Measurements from ENCODE around the gene MTHFD2. TPM values are rescaled to one million over a fixed set of nuclear protein-coding genes. Genes with fewer than 3 reads are reported as not detected.

The MTHFD2 gene
- total RNA-seq, 1 donor, result 268 TPM

DNA sequence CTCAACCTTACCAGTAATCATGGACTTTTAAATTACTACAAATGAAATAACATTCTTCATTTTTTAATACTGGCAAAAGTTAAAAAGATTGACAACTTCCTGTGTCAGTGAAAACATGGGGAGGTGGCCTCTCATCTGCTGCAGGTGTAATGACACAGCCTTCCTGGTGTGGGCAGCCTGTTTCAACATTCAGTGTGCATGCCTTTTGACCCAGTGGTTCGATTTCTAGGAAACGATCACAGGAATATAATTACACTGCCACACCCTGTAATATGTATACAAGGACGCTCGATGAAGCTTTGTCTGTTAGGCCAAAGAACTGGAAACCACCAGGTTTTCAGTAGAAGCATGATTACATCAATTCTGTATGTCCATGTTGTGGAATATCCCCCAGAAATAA, 68.7 kb downstream of the MTHFD2 start:
- no peaks in the 10 kb centered on the region for H3K36me3 ChIP-seq (ENCODE audit: insufficient read depth, low read length)
- H3K27ac ChIP-seq (ENCODE audit: low read depth, low read length), result no peak overlapping the region
- no peak overlapping the region for H3K4me3 ChIP-seq (ENCODE audit: insufficient read depth, low read length)
- H4K20me1 ChIP-seq (ENCODE audit: insufficient read depth, low read length), result no peaks in the 10 kb centered on the region
- H2AFZ ChIP-seq (ENCODE audit: low read length), result no peak overlapping the region
- H3K4me2 ChIP-seq (ENCODE audit: insufficient read depth, low read length), result no peak overlapping the region
- H3K27me3 ChIP-seq (ENCODE audit: insufficient read depth, low read length), result no peaks in the 10 kb centered on the region
- no peak for DNase-seq (ENCODE audit: insufficient read length, low spot score, missing footprints)
- no peaks in the 10 kb centered on the region for H3K79me2 ChIP-seq (ENCODE audit: insufficient read depth, low read length)
- no peaks in the 10 kb centered on the region for H3K4me1 ChIP-seq (ENCODE audit: insufficient read depth, low read length)
- no peaks in the 10 kb centered on the region for H3K9me3 ChIP-seq (ENCODE audit: low read depth, low read length)
- TF ChIP-seq, protein P1, sequence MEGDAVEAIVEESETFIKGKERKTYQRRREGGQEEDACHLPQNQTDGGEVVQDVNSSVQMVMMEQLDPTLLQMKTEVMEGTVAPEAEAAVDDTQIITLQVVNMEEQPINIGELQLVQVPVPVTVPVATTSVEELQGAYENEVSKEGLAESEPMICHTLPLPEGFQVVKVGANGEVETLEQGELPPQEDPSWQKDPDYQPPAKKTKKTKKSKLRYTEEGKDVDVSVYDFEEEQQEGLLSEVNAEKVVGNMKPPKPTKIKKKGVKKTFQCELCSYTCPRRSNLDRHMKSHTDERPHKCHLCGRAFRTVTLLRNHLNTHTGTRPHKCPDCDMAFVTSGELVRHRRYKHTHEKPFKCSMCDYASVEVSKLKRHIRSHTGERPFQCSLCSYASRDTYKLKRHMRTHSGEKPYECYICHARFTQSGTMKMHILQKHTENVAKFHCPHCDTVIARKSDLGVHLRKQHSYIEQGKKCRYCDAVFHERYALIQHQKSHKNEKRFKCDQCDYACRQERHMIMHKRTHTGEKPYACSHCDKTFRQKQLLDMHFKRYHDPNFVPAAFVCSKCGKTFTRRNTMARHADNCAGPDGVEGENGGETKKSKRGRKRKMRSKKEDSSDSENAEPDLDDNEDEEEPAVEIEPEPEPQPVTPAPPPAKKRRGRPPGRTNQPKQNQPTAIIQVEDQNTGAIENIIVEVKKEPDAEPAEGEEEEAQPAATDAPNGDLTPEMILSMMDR (IDR thresholded peaks at IDR 0.05; ENCODE audit: extremely low read depth, low read depth, low read length), result no peak

Other genes with a start within 250 kb of the MTHFD2 start
- gene TET3, start 213.7 kb upstream of the MTHFD2 start, total RNA-seq, result 4.7 and 8.0 TPM in 2 replicates
- gene BOLA3, start 50.7 kb upstream of the MTHFD2 start, total RNA-seq, result 17.4 and 17.7 TPM in 2 replicates
- gene MOB1A, start 19.7 kb upstream of the MTHFD2 start, total RNA-seq, result 122 and 133 TPM in 2 replicates
- gene SLC4A5, start 144.8 kb downstream of the MTHFD2 start, total RNA-seq, result 0.36 and 2.7 TPM in 2 replicates
- 135 and 177 TPM in 2 replicates for gene DCTN1, start 181.7 kb downstream of the MTHFD2 start, total RNA-seq
- 0.72 and 1.5 TPM in 2 replicates for gene C2orf81, start 223.0 kb downstream of the MTHFD2 start, total RNA-seq
- 21.2 and 23.9 TPM in 2 replicates for gene WDR54, start 223.1 kb downstream of the MTHFD2 start, total RNA-seq
- gene RTKN, start 243.3 kb downstream of the MTHFD2 start, total RNA-seq, result 14.1 and 16.2 TPM in 2 replicates

Measured in osteoblast (primary cell).